Panc1 (cell line): ENCODE measurements around the gene SLC13A3. TPM values are rescaled to one million over a fixed set of nuclear protein-coding genes. Genes with fewer than 3 reads are reported as not detected.

Source experiments
- ATAC-seq: fragments of 200-7000 bp; cut with Tn5 transposase; 2 replicates; pipeline ENCODE4 v1.9.1; 2020; ENCODE audit warnings: mild to moderate bottlenecking, moderate library complexity
- BruUV-seq: library from RNA; stranded (reverse); fragments of 400-500 nt; replicated peaks from 2 replicates; lab custom pipeline; 2021; lab: Mats Ljungman, UMichigan
- CTCF ChIA-PET: fragments of 300-600 bp; sonication (Branson Sonifier 250); formaldehyde crosslinking; loops from one replicate; lab custom pipeline; 2022; ENCODE audit warnings: antibody characterized with exemption; lab: Charles Lee
- POLR2A ChIA-PET: fragments of 300-600 bp; sonication (Branson Sonifier 250); formaldehyde crosslinking; loops from one replicate; lab custom pipeline; 2022; ENCODE audit warnings: antibody characterized with exemption; lab: Charles Lee
- DNase-seq: peaks from one replicate; pipeline ENCODE4 v3.0.0-alpha.2; 2010; ENCODE audit warnings: low read depth, low spot score
- H3K27ac ChIP-seq: 2 replicates; pipeline ENCODE4 v1.5.1; 2011; ENCODE audit warnings: mild to moderate bottlenecking, low read length, inconsistent platforms
- H3K27me3 ChIP-seq: fragments of 200-500 bp; sonication (Bioruptor generic); 2 replicates; pipeline ENCODE4 v1.6.0; 2014; ENCODE audit warnings: low read length, inconsistent platforms; ENCODE audit not compliant: control insufficient read depth, insufficient read depth
- H3K36me3 ChIP-seq: fragments of 200-500 bp; sonication (Bioruptor generic); 2 replicates; pipeline ENCODE4 v1.5.1; 2014; ENCODE audit warnings: inconsistent platforms, mild to moderate bottlenecking, low read length, moderate library complexity; ENCODE audit not compliant: control insufficient read depth, insufficient read depth
- H3K4me1 ChIP-seq: 2 replicates; pipeline ENCODE4 v1.5.1; 2011; ENCODE audit warnings: inconsistent platforms, mild to moderate bottlenecking, low read length, moderate library complexity; ENCODE audit not compliant: control insufficient read depth, insufficient read depth
- H3K4me3 ChIP-seq, 2 experiments: 2 replicates each; pipeline ENCODE4 v1.5.1; 2011 to 2012; ENCODE audit warnings: low read depth in 2 of 2, low read length in 2 of 2, mild to moderate bottlenecking in 2 of 2, inconsistent platforms in 1 of 2, moderate library complexity in 1 of 2
- H3K9me3 ChIP-seq: fragments of 200-500 bp; sonication (Bioruptor generic); 2 replicates; pipeline ENCODE4 v1.5.1; 2014; ENCODE audit warnings: low read depth, mild to moderate bottlenecking, inconsistent platforms, low read length, moderate library complexity; ENCODE audit not compliant: control insufficient read depth, insufficient read depth
- CTCF ChIP-seq: fragments of 450-650 bp; IDR thresholded peaks from 2 replicates; pipeline ENCODE4 v1.5.1; 2017; ENCODE audit warnings: mild to moderate bottlenecking
- POLR2AphosphoS5 ChIP-seq: IDR thresholded peaks from 2 replicates; pipeline ENCODE4 v1.6.1; 2012; ENCODE audit warnings: mild to moderate bottlenecking, low read depth, low read length, moderate library complexity
- REST ChIP-seq, 2 experiments: IDR thresholded peaks; 2 replicates each; pipeline ENCODE4 v1.6.1; 2011 to 2012; ENCODE audit warnings: low read depth in 2 of 2, control low read depth in 1 of 2, low read length in 1 of 2, mild to moderate bottlenecking in 1 of 2, moderate library complexity in 1 of 2; ENCODE audit not compliant: insufficient read depth in 1 of 2
- SIN3A ChIP-seq: IDR thresholded peaks from 2 replicates; pipeline ENCODE4 v1.6.1; 2012; ENCODE audit warnings: low read depth, mild to moderate bottlenecking, low read length, moderate library complexity, borderline replicate concordance; ENCODE audit not compliant: insufficient read depth
- TCF7L2 ChIP-seq: IDR thresholded peaks from 2 replicates; pipeline ENCODE4 v1.6.1; 2011; ENCODE audit warnings: mild to moderate bottlenecking, low read depth, low read length, inconsistent platforms
- in situ Hi-C: cut with HindIII; loops from 2 replicates; pipeline ENCODE4 v1.10.0; 2016; ENCODE audit warnings: low sequenced_read_pairs, low pct_unique_long_range_greater_than_20kb
- intact Hi-C: fragments of 100-400 bp; cut with micrococcal nuclease; formaldehyde crosslinking; loops from one replicate; pipeline ENCODE4 v1.10.0; 2022; ENCODE audit not compliant: unreplicated experiment
- total RNA-seq: library from RNA; stranded (reverse); gene quantifications from one replicate; pipeline ENCODE4 v1.2.1, GENCODE V29; 2021; ENCODE audit not compliant: unreplicated experiment

SLC13A3 gene
- total RNA-seq, 1 experiment from 2014 or later = 0.31 TPM

GRCh38 chr20:46586724-46587123, 64.5 kb downstream of the SLC13A3 start:
- Histone ChIP-seq H3K27me3 (peaks cover 4% of the 10 kb centered on the region; the same call in 1 of the 2 replicates), H3K27ac (no peak overlapping the region), H3K4me3 (no peak overlapping the region), H3K9me3 (no peaks in the 10 kb centered on the region), H3K4me1 (no peaks in the 10 kb centered on the region), H3K36me3 (no peaks in the 10 kb centered on the region)
- ChIA-PET POLR2A (no interaction called here), CTCF (no interaction called here)
- no TSS peak for BruUV-seq
- in situ Hi-C loops = no loop called here
- intact Hi-C loops = no loop called here
- TF ChIP-seq SIN3A = no peak
- no peak for TF ChIP-seq CTCF
- TF ChIP-seq REST (IDR thresholded peaks at IDR 0.05; ENCODE audit: insufficient read depth in 1 of 2, low read depth in 2 of 2, low read length in 1 of 2) = no peak
- no peak for TF ChIP-seq TCF7L2
- TF ChIP-seq POLR2AphosphoS5 = no peak
- DNase-seq = no peak
- ATAC-seq = no peak

DNA sequence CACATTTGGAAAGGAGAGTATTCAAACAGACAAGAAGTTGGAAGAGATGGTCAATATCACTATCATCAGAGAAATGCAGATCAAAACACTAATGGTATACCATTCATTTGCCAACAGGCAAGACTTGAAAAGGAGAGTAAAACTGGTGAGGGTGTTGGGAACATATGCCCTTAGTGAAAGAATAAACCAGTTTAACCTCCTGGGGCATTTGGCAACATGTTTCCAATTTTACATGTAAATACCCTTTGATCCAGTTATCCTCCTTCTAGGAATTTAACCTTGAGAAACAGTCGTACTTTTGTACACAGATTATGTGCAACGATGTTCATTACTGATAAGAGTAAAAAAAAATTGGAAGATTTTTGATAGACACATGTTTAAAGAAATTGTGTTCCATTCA, 66.8 kb downstream of the SLC13A3 start:
- no peaks in the 10 kb centered on the region for H3K4me1 ChIP-seq
- DNase-seq (no peak), ATAC-seq (no peak)
- intact Hi-C loops (no loop called here), in situ Hi-C loops (no loop called here)
- no peak overlapping the region for H3K4me3 ChIP-seq
- no TSS peak for BruUV-seq
- no peak for TF ChIP-seq CTCF
- ChIA-PET CTCF (no interaction called here), POLR2A (no interaction called here)
- H3K9me3 ChIP-seq = no peaks in the 10 kb centered on the region
- no peaks in the 10 kb centered on the region for H3K36me3 ChIP-seq
- H3K27me3 ChIP-seq = peaks cover 4% of the 10 kb centered on the region; the same call in 1 of the 2 replicates
- H3K27ac ChIP-seq = no peak overlapping the region
